Right lobe of liver (tissue), 4 donors: ENCODE data around the gene NRCAM.

ENCODE experiments used
- CTCF ChIP-seq, 4 donors: fragments of 200-600 bp in 3 of 4; fragments of 450-650 bp in 1 of 4; IDR thresholded peaks; one replicate each; pipeline versions ENCODE4 v1.5.1 to v1.8.0; 2016 to 2022; ENCODE audit warnings: antibody characterized with exemption in 4 of 4, mild to moderate bottlenecking in 2 of 4
- POLR2A ChIP-seq: fragments of 450-650 bp; IDR thresholded peaks from one replicate; pipeline ENCODE4 v1.6.1; 2017; ENCODE audit warnings: antibody characterized with exemption, mild to moderate bottlenecking
- donor health status: DM: no; HTN: no; CAD: no.
- donor health status: DM: no; HTN: no; CAD: no.
- donor health status: DM: no; HTN: yes; CAD: no.

GRCh38 chr7:108236681-108237415 is 219.4 kb downstream of the NRCAM start:
- no peak for TF ChIP-seq POLR2A
- no peak for TF ChIP-seq CTCF (IDR thresholded peaks at IDR 0.05)
